Measurements from ENCODE around the gene ERN1.
A peak's percentile ranks its signal among the peaks of the same experiment; 100 is the strongest.

The ERN1 gene

GRCh38 chr17:64166876-64167275 is 36.9 kb upstream of the ERN1 start:
- Histone ChIP-seq H2BK120ac (ENCODE audit: low read depth, low read length) (no peak overlapping the region), H3K9ac (ENCODE audit: low read depth, low read length, poor library complexity) (no peak overlapping the region)

DNA sequence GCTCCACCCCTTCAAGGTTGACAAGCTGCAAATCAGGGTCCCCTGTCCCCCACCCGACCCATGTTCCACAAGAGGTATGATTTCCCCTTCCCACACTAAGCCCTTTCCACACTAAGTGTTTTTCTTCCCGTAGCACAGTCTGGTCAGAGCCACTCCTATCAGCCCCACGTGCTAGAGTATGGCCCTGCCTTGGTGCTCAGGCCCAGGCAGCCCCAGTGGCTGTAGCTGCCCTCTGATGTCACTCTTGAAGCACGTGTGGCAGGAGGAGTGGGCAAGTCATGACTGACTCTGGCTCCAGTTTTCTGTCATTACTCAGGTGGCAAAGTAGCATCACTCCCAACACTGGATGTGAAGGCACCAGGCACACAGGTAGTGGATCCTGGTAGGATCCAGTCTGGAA is 35.4 kb upstream of the ERN1 start:
- Histone ChIP-seq H3K27me3 (ENCODE audit: control insufficient read depth in 3 of 3, insufficient read depth in 3 of 3, low read depth in 1 of 3, low read length in 3 of 3) (no peaks in the 10 kb centered on the region), H3K4me2 (ENCODE audit: insufficient read depth, low read length, poor library complexity, severe bottlenecking) (no peak overlapping the region), H2BK15ac (ENCODE audit: low read length) (no peak overlapping the region), H3K14ac (ENCODE audit: low read length) (no peak overlapping the region), H3K4me1 (ENCODE audit: control insufficient read depth in 2 of 2, insufficient read depth in 1 of 2, low read depth in 1 of 2, low read length in 2 of 2) (peaks cover 0 to 1% of the 10 kb centered on the region in 2 donors), H2BK12ac (ENCODE audit: low read length) (no peak overlapping the region), H3K36me3 (replicated peaks in 1 of 2; ENCODE audit: control insufficient read depth in 2 of 2, insufficient read depth in 2 of 2, low read length in 2 of 2) (peaks cover 4 to 22% of the 10 kb centered on the region in 2 donors), H3K9ac (ENCODE audit: low read depth, low read length, poor library complexity) (no peak overlapping the region), H2BK5ac (ENCODE audit: low read length) (no peak overlapping the region), H3K23ac (ENCODE audit: low read depth, low read length, poor library complexity) (peak overlapping the region; percentile 34), H3K79me1 (ENCODE audit: low read depth, low read length) (no peaks in the 10 kb centered on the region), H3K27ac (replicated peaks; ENCODE audit: low read length) (no peak overlapping the region), H4K8ac (ENCODE audit: low read depth, low read length) (no peak overlapping the region), H2BK120ac (ENCODE audit: low read depth, low read length) (no peak overlapping the region), H4K91ac (ENCODE audit: low read depth, low read length, poor library complexity) (no peak overlapping the region), H3K9me3 (replicated peaks in 1 of 2; ENCODE audit: control insufficient read depth in 2 of 2, insufficient read depth in 1 of 2, low read depth in 1 of 2, low read length in 2 of 2) (no peaks in the 10 kb centered on the region), H2AK5ac (ENCODE audit: low read depth, low read length) (no peak overlapping the region), H3K4me3 (ENCODE audit: low read length in 2 of 2) (peak overlapping the region in 1 of 2 donors; percentile 59), H3K18ac (ENCODE audit: low read length) (peak overlapping the region; percentile 19), H3K4ac (ENCODE audit: low read length) (no peak overlapping the region), H2AFZ (ENCODE audit: low read length) (no peak overlapping the region)
- WGBS, 2 donors (ENCODE audit: extremely low coverage in 2 of 2, insufficient read length in 2 of 2, insufficient replicate concordance in 1 of 2), result no CpG with 5 or more reads among the region's 4 CpGs
- no peak for DNase-seq (ENCODE audit: low spot score)

More at GRCh38 chr17:64166876-64167275, 36.9 kb upstream of the ERN1 start:
- Histone ChIP-seq H3K18ac (ENCODE audit: low read length) (no peak overlapping the region), H3K4me2 (ENCODE audit: insufficient read depth, low read length, poor library complexity, severe bottlenecking) (no peak overlapping the region), H3K36me3 (replicated peaks in 1 of 2; ENCODE audit: control insufficient read depth in 2 of 2, insufficient read depth in 2 of 2, low read length in 2 of 2) (peaks cover 4 to 29% of the 10 kb centered on the region in 2 donors), H3K9me3 (replicated peaks in 1 of 2; ENCODE audit: control insufficient read depth in 2 of 2, insufficient read depth in 1 of 2, low read depth in 1 of 2, low read length in 2 of 2) (no peaks in the 10 kb centered on the region), H3K4me3 (ENCODE audit: low read length in 2 of 2) (no peak overlapping the region), H3K4ac (ENCODE audit: low read length) (no peak overlapping the region), H2AFZ (ENCODE audit: low read length) (no peak overlapping the region), H4K91ac (ENCODE audit: low read depth, low read length, poor library complexity) (no peak overlapping the region), H4K8ac (ENCODE audit: low read depth, low read length) (no peak overlapping the region), H3K14ac (ENCODE audit: low read length) (no peak overlapping the region), H3K23ac (ENCODE audit: low read depth, low read length, poor library complexity) (no peak overlapping the region), H3K79me1 (ENCODE audit: low read depth, low read length) (no peaks in the 10 kb centered on the region), H2BK15ac (ENCODE audit: low read length) (no peak overlapping the region), H2AK5ac (ENCODE audit: low read depth, low read length) (no peak overlapping the region), H2BK12ac (ENCODE audit: low read length) (no peak overlapping the region), H3K4me1 (ENCODE audit: control insufficient read depth in 2 of 2, insufficient read depth in 1 of 2, low read depth in 1 of 2, low read length in 2 of 2) (peaks cover 0 to 1% of the 10 kb centered on the region in 2 donors), H3K27ac (replicated peaks; ENCODE audit: low read length) (no peak overlapping the region), H3K27me3 (ENCODE audit: control insufficient read depth in 3 of 3, insufficient read depth in 3 of 3, low read depth in 1 of 3, low read length in 3 of 3) (no peaks in the 10 kb centered on the region), H2BK5ac (ENCODE audit: low read length) (no peak overlapping the region)
- no peak for DNase-seq (ENCODE audit: low spot score)
- WGBS, 2 donors (ENCODE audit: extremely low coverage in 2 of 2, insufficient read length in 2 of 2, insufficient replicate concordance in 1 of 2), result no CpG with 5 or more reads among the region's 3 CpGs

DNA sequence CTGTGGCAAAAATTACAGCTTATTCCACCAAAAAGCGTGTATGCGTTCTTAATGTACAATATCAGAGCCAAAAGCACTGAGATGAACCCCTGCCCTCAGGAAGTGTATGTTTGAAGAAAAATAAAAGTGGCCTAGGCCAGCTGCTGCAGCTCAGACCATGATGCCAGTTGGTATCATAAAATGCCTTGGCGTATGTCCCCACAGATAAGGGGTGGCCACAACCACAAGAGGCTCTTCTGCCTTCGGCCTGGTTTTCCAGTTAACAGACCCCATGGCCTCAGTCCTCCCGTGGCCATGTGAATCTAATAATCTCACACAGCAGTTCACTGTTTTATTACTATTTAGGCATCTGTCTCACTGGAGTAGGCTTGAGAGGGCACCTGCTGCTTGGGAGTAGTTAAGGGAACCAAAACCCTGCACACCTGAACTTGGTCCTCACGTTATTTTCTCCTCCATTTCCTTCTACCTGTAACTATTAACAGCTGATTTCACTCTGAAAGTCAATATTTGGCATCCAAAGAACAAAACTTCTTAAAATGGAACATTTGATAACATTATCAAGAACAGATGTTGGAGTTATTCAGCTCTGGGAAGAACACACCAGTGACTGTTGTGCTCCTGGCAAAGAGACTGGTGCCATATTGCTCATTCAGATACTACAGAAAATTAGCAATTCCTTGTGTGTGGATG is 34.8 kb upstream of the ERN1 start:
- Histone ChIP-seq H3K27ac (replicated peaks; ENCODE audit: low read length) (no peak overlapping the region), H2BK5ac (ENCODE audit: low read length) (no peak overlapping the region), H3K4me1 (ENCODE audit: control insufficient read depth in 2 of 2, insufficient read depth in 1 of 2, low read depth in 1 of 2, low read length in 2 of 2) (peaks cover 0 to 1% of the 10 kb centered on the region in 2 donors), H3K4me3 (ENCODE audit: low read length in 2 of 2) (no peak overlapping the region), H4K91ac (ENCODE audit: low read depth, low read length, poor library complexity) (no peak overlapping the region), H3K14ac (ENCODE audit: low read length) (no peak overlapping the region), H2AFZ (ENCODE audit: low read length) (no peak overlapping the region), H3K18ac (ENCODE audit: low read length) (no peak overlapping the region), H3K4me2 (ENCODE audit: insufficient read depth, low read length, poor library complexity, severe bottlenecking) (no peak overlapping the region), H4K8ac (ENCODE audit: low read depth, low read length) (no peak overlapping the region), H3K4ac (ENCODE audit: low read length) (no peak overlapping the region), H3K9me3 (replicated peaks in 1 of 2; ENCODE audit: control insufficient read depth in 2 of 2, insufficient read depth in 1 of 2, low read depth in 1 of 2, low read length in 2 of 2) (no peaks in the 10 kb centered on the region), H2BK120ac (ENCODE audit: low read depth, low read length) (no peak overlapping the region), H3K23ac (ENCODE audit: low read depth, low read length, poor library complexity) (no peak overlapping the region), H3K79me1 (ENCODE audit: low read depth, low read length) (no peaks in the 10 kb centered on the region), H3K27me3 (ENCODE audit: control insufficient read depth in 3 of 3, insufficient read depth in 3 of 3, low read depth in 1 of 3, low read length in 3 of 3) (no peaks in the 10 kb centered on the region), H3K9ac (ENCODE audit: low read depth, low read length, poor library complexity) (no peak overlapping the region), H2BK12ac (ENCODE audit: low read length) (no peak overlapping the region), H3K36me3 (replicated peaks in 1 of 2; ENCODE audit: control insufficient read depth in 2 of 2, insufficient read depth in 2 of 2, low read length in 2 of 2) (peaks cover 2 to 19% of the 10 kb centered on the region in 2 donors), H2BK15ac (ENCODE audit: low read length) (no peak overlapping the region), H2AK5ac (ENCODE audit: low read depth, low read length) (no peak overlapping the region)
- no peak for DNase-seq (ENCODE audit: low spot score)
- no CpG with 5 or more reads among the region's 6 CpGs for WGBS, 2 donors (ENCODE audit: extremely low coverage in 2 of 2, insufficient read length in 2 of 2, insufficient replicate concordance in 1 of 2)

DNA sequence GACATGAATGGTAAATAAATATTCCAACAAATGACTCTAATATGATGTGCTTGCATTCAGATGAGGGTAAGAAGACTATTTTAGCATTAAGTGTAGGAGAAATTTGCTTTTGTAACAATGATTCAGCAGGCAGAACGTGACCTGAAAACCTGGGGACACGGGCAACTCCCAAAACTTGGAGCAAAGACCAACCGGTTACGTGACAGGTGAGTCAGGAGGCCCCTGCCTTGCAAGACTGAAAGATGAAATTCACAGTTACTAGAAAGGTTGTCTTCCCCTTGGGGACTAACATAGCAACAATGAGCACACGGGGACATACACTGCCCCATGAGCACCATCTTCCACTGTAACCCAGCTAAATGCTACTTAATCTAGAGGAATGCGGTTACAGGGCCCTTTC is 33.5 kb upstream of the ERN1 start:
- H3K4me2 ChIP-seq (ENCODE audit: insufficient read depth, low read length, poor library complexity, severe bottlenecking), result no peak overlapping the region
- WGBS, 2 donors (ENCODE audit: extremely low coverage in 2 of 2, insufficient read length in 2 of 2, insufficient replicate concordance in 1 of 2), result no CpG with 5 or more reads among the region's 6 CpGs
- no peak overlapping the region for H3K23ac ChIP-seq (ENCODE audit: low read depth, low read length, poor library complexity)
- H2AK5ac ChIP-seq (ENCODE audit: low read depth, low read length), result no peak overlapping the region
- H3K9me3 ChIP-seq (replicated peaks in 1 of 2; ENCODE audit: control insufficient read depth in 2 of 2, insufficient read depth in 1 of 2, low read depth in 1 of 2, low read length in 2 of 2), result no peaks in the 10 kb centered on the region
- H3K27me3 ChIP-seq (ENCODE audit: control insufficient read depth in 3 of 3, insufficient read depth in 3 of 3, low read depth in 1 of 3, low read length in 3 of 3), result no peaks in the 10 kb centered on the region
- H3K79me1 ChIP-seq (ENCODE audit: low read depth, low read length), result no peaks in the 10 kb centered on the region
- H3K27ac ChIP-seq (replicated peaks; ENCODE audit: low read length), result no peak overlapping the region
- H2BK120ac ChIP-seq (ENCODE audit: low read depth, low read length), result no peak overlapping the region
- H2BK5ac ChIP-seq (ENCODE audit: low read length), result no peak overlapping the region
- DNase-seq (ENCODE audit: low spot score), result no peak
- H4K8ac ChIP-seq (ENCODE audit: low read depth, low read length), result no peak overlapping the region
- no peak overlapping the region for H3K4ac ChIP-seq (ENCODE audit: low read length)
- H3K36me3 ChIP-seq (replicated peaks in 1 of 2; ENCODE audit: control insufficient read depth in 2 of 2, insufficient read depth in 2 of 2, low read length in 2 of 2), result peaks cover 2 to 18% of the 10 kb centered on the region in 2 donors
- H2BK15ac ChIP-seq (ENCODE audit: low read length), result no peak overlapping the region
- H3K14ac ChIP-seq (ENCODE audit: low read length), result no peak overlapping the region
- no peak overlapping the region for H4K91ac ChIP-seq (ENCODE audit: low read depth, low read length, poor library complexity)
- no peak overlapping the region for H3K18ac ChIP-seq (ENCODE audit: low read length)
- no peak overlapping the region for H3K4me3 ChIP-seq (ENCODE audit: low read length in 2 of 2)
- H3K9ac ChIP-seq (ENCODE audit: low read depth, low read length, poor library complexity), result no peak overlapping the region
- peaks cover 3 to 4% of the 10 kb centered on the region in 2 donors for H3K4me1 ChIP-seq (ENCODE audit: control insufficient read depth in 2 of 2, insufficient read depth in 1 of 2, low read depth in 1 of 2, low read length in 2 of 2)
- H2AFZ ChIP-seq (ENCODE audit: low read length), result no peak overlapping the region
- no peak overlapping the region for H2BK12ac ChIP-seq (ENCODE audit: low read length)
